Putamen (tissue), 1 donor: ENCODE data around the gene SEMA4D.

Experiments
- DNase-seq: peaks from one replicate; pipeline ENCODE4 v3.0.0-alpha.2; 2016; ENCODE audit warnings: low spot score

SEMA4D gene

GRCh38 chr9:89444925-89445765, 52.8 kb downstream of the SEMA4D start:
- DNase-seq, result no peak

- DNase-seq, result no peak
Measured at GRCh38 chr9:89444274-89444673, 53.6 kb downstream of the SEMA4D start.

- no peak for DNase-seq
Measured at GRCh38 chr9:89442981-89443814, 54.7 kb downstream of the SEMA4D start.

GRCh38 chr9:89442501-89442978, 55.4 kb downstream of the SEMA4D start:
- no peak for DNase-seq

- no peak for DNase-seq
Measured at GRCh38 chr9:89441986-89442385, 55.9 kb downstream of the SEMA4D start.

- no peak for DNase-seq
Measured at GRCh38 chr9:89441655-89441970, 56.3 kb downstream of the SEMA4D start.

GRCh38 chr9:89440951-89441654, 56.8 kb downstream of the SEMA4D start:
- DNase-seq, result no peak

- no peak for DNase-seq
Measured at GRCh38 chr9:89440548-89440947, 57.4 kb downstream of the SEMA4D start.

GRCh38 chr9:89440046-89440445, 57.9 kb downstream of the SEMA4D start:
- DNase-seq, result no peak

- no peak for DNase-seq
Measured at GRCh38 chr9:89439571-89439970, 58.3 kb downstream of the SEMA4D start.

- DNase-seq, result no peak
Measured at GRCh38 chr9:89438194-89438593, 59.7 kb downstream of the SEMA4D start.

GRCh38 chr9:89437772-89438171, 60.1 kb downstream of the SEMA4D start:
- DNase-seq, result no peak

- no peak for DNase-seq
Measured at GRCh38 chr9:89436963-89437625, 60.8 kb downstream of the SEMA4D start.

- peak; percentile 87 for DNase-seq
Measured at GRCh38 chr9:89436326-89436725, 61.6 kb downstream of the SEMA4D start.

- DNase-seq, result no peak
Measured at GRCh38 chr9:89435071-89435823, 62.7 kb downstream of the SEMA4D start.

GRCh38 chr9:89434636-89435035, 63.3 kb downstream of the SEMA4D start:
- DNase-seq, result no peak

- no peak for DNase-seq
Measured at GRCh38 chr9:89433826-89434225, 64.1 kb downstream of the SEMA4D start.

- DNase-seq, result no peak
Measured at GRCh38 chr9:89432986-89433530, 64.9 kb downstream of the SEMA4D start.

- no peak for DNase-seq
Measured at GRCh38 chr9:89431930-89432725, 65.8 kb downstream of the SEMA4D start.

- no peak for DNase-seq
Measured at GRCh38 chr9:89430995-89431394, 66.9 kb downstream of the SEMA4D start.
